GM12865 (cell line): ENCODE results near the gene PPP1R18.
"Not testable (repeated sequence)": the region's sequence is repeated elsewhere in the genome, so short reads cannot be mapped to it uniquely, and the experiment has no call there.

Experiments used
- DNase-seq: peaks from one replicate; pipeline ENCODE4 v3.0.0; 2010; ENCODE audit warnings: low read depth
- H3K4me3 ChIP-seq: 2 replicates; pipeline ENCODE4 v1.5.1; 2011; ENCODE audit warnings: mild to moderate bottlenecking, low read depth, low read length, control low read depth
- CTCF ChIP-seq: IDR thresholded peaks from 2 replicates; pipeline ENCODE4 v1.5.1; 2011; ENCODE audit warnings: low read length, control low read depth, low read depth, inconsistent platforms; ENCODE audit not compliant: insufficient read depth; ENCODE audit errors: missing control alignments

Gene PPP1R18

GRCh38 chr6:30679765-30680535, 6.5 kb downstream of the PPP1R18 start:
- H3K4me3 ChIP-seq, result peak overlapping the region; percentile 96
- TF ChIP-seq CTCF, result no peak
- DNase-seq, result no peak

- DNase-seq, result peak; percentile 92
- TF ChIP-seq CTCF, result peak; percentile 96
- peak overlapping the region; percentile 96 for H3K4me3 ChIP-seq
Measured at GRCh38 chr6:30678964-30679726, 7.3 kb downstream of the PPP1R18 start.

GRCh38 chr6:30676660-30677285, 9.7 kb downstream of the PPP1R18 start:
- no peak for TF ChIP-seq CTCF
- no peak overlapping the region for H3K4me3 ChIP-seq
- DNase-seq, result no peak

GRCh38 chr6:30672445-30673253, 13.8 kb downstream of the PPP1R18 start, which contains the start of gene DHX16:
Gene DHX16, minus strand, starts transcription at chr6:30673006. Its CDS starts 165 bp downstream, at chr6:30672841.
- DNase-seq, result peak; percentile 98
- peak; percentile 78 for TF ChIP-seq CTCF
- H3K4me3 ChIP-seq, result peak within 1 kb of the TSS; percentile 65

- peak; percentile 15 for TF ChIP-seq CTCF
- no peak overlapping the region for H3K4me3 ChIP-seq
- DNase-seq, result no peak
Measured at GRCh38 chr6:30670760-30671527, 15.5 kb downstream of the PPP1R18 start.

GRCh38 chr6:30666300-30666699, 20.1 kb downstream of the PPP1R18 start:
- H3K4me3 ChIP-seq, DNase-seq: not testable (repeated sequence)
